GM10248 (cell line): Measurements from ENCODE around the gene ARHGAP24.

Experiments
- CTCF ChIA-PET: fragments of 300-600 bp; sonication (Branson Sonifier 250); formaldehyde crosslinking; extraction: SDS; loops from one replicate; lab custom pipeline; 2021; ENCODE audit warnings: antibody characterized with exemption; lab: Yijun Ruan, JAX
- POLR2A ChIA-PET: fragments of 350-650 bp; sonication (Branson Sonifier 250); formaldehyde crosslinking; extraction: SDS; loops from one replicate; lab custom pipeline; 2020; ENCODE audit warnings: antibody characterized with exemption; lab: Yijun Ruan, JAX
- DNase-seq: peaks from one replicate; pipeline ENCODE4 v3.0.0; 2012; ENCODE audit errors: extremely low spot score
- TF ChIP-seq, protein P1 (sequence below): IDR thresholded peaks from 2 replicates; pipeline ENCODE4 v1.5.1; 2012; ENCODE audit warnings: mild to moderate bottlenecking, low read depth; ENCODE audit errors: extremely low read depth, missing control alignments, control extremely low read depth

Gene ARHGAP24

GRCh38 chr4:85970535-85970934, 495.6 kb downstream of the ARHGAP24 start:
- CTCF ChIA-PET = interaction anchor here (0.8 to 0.9 kb wide), 2 partner anchors 61 to 568 kb away, joined by 3 read pairs; no protein-coding TSS in a partner anchor
- DNase-seq = no peak
- POLR2A ChIA-PET = no interaction called here
- TF ChIP-seq, protein P1, sequence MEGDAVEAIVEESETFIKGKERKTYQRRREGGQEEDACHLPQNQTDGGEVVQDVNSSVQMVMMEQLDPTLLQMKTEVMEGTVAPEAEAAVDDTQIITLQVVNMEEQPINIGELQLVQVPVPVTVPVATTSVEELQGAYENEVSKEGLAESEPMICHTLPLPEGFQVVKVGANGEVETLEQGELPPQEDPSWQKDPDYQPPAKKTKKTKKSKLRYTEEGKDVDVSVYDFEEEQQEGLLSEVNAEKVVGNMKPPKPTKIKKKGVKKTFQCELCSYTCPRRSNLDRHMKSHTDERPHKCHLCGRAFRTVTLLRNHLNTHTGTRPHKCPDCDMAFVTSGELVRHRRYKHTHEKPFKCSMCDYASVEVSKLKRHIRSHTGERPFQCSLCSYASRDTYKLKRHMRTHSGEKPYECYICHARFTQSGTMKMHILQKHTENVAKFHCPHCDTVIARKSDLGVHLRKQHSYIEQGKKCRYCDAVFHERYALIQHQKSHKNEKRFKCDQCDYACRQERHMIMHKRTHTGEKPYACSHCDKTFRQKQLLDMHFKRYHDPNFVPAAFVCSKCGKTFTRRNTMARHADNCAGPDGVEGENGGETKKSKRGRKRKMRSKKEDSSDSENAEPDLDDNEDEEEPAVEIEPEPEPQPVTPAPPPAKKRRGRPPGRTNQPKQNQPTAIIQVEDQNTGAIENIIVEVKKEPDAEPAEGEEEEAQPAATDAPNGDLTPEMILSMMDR = no peak

DNA sequence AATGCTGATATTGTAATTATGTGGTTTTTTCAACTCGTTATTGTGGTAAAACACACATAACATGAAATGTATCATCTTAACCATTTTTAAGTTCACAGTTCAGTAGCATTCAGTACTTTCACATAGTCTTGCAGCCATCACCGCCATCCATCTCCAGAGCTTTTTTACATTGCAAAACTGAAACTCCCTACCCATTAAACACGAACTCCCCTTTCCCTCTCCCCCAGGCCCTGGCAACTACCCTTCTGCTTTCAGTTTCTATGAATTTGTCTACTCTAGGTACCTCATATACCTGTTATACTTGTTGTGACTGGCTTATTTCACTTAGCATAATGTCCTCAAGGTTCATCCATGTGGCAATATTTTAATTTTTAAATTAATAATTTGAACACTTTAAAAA, 504.3 kb downstream of the ARHGAP24 start:
- ChIA-PET CTCF (no interaction called here), POLR2A (no interaction called here)
- TF ChIP-seq, protein P1 = no peak
- no peak for DNase-seq

- ChIA-PET POLR2A (no interaction called here), CTCF (interaction anchor here (0.8 to 2.0 kb wide), 2 partner anchors 10 to 21 kb away, joined by 3 to 4 read pairs; no protein-coding TSS in a partner anchor)
- TF ChIP-seq, protein P1 = no peak
Observed at GRCh38 chr4:85986266-85986665, 511.3 kb downstream of the ARHGAP24 start.

GRCh38 chr4:85993641-85994040, 518.7 kb downstream of the ARHGAP24 start:
- CTCF ChIA-PET = interaction anchor here (1.0 kb wide), 1 partner anchor 9 kb away, joined by 4 read pairs; no protein-coding TSS in a partner anchor
- POLR2A ChIA-PET = no interaction called here
- TF ChIP-seq, protein P1 = no peak
- DNase-seq = no peak

More at GRCh38 chr4:85986266-85986665, 511.3 kb downstream of the ARHGAP24 start:
- DNase-seq = no peak

DNA sequence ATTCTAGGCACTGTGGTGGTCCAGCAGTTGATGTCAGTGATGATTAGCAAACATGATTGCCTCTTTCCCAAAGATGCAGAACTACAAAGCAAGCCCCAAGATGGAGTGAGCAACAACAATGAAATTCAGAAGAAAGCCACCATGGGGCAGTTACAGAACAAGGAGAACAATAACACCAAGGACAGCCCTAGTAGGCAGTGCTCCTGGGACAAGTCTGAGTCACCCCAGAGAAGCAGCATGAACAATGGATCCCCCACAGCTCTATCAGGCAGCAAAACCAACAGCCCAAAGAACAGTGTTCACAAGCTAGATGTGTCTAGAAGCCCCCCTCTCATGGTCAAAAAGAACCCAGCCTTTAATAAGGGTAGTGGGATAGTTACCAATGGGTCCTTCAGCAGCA, 519.6 kb downstream of the ARHGAP24 start:
- ChIA-PET CTCF (no interaction called here), POLR2A (no interaction called here)
- no peak for DNase-seq
- TF ChIP-seq, protein P1 = no peak

GRCh38 chr4:85995361-85995760, 520.4 kb downstream of the ARHGAP24 start:
- DNase-seq = no peak
- TF ChIP-seq, protein P1 = no peak
- CTCF ChIA-PET = interaction anchor here (1.2 kb wide), 1 partner anchor 11 kb away, joined by 5 read pairs; no protein-coding TSS in a partner anchor
- POLR2A ChIA-PET = no interaction called here
